Naive thymus-derived CD8-positive, alpha-beta T cell (primary cell): Measurements from ENCODE around the gene CCDC83. TPM values are rescaled to one million over a fixed set of nuclear protein-coding genes. Genes with fewer than 3 reads are reported as not detected.
"Not testable (repeated sequence)": the region's sequence is repeated elsewhere in the genome, so short reads cannot be mapped to it uniquely, and the experiment has no call there.

Experiments
- ATAC-seq, 2 donors: fragments of 150-1000 bp; cut with Tn5 transposase in 1 of 2; sonication (Bioruptor Pico), chemical (Tn5 transposase) in 1 of 2; 1 replicate in 1 of 2; 2 replicates in 1 of 2; pipeline ENCODE4 v1.10.0; 2021; ENCODE audit warnings: mild to moderate bottlenecking in 2 of 2, moderate library complexity in 2 of 2
- POLR2A ChIA-PET: fragments of 350-600 bp; sonication (Branson Sonifier 250); formaldehyde crosslinking; loops from one replicate; lab custom pipeline; 2021; ENCODE audit warnings: antibody characterized with exemption; lab: Charles Lee
- DNase-seq, 10 donors: peaks; one replicate each; pipeline versions ENCODE4 v3.0.0 to v3.0.0-alpha.2; 2020 to 2022
- H3K27ac Mint-ChIP-seq, 10 donors: one replicate each; pipeline ENCODE4 v1.8.0; 2020 to 2022; ENCODE audit warnings: mild to moderate bottlenecking in 10 of 10, mixed read lengths in 10 of 10, moderate library complexity in 4 of 10, inconsistent platforms in 1 of 10
- H3K27me3 Mint-ChIP-seq, 5 donors: one replicate each; pipeline ENCODE4 v1.8.0; 2021 to 2022; ENCODE audit warnings: mixed read lengths in 5 of 5
- H3K36me3 Mint-ChIP-seq, 3 donors: one replicate each; pipeline ENCODE4 v1.8.0; 2020 to 2022; ENCODE audit warnings: mixed read lengths in 3 of 3, mild to moderate bottlenecking in 2 of 3, inconsistent platforms in 1 of 3
- H3K4me1 Mint-ChIP-seq, 4 donors: one replicate each; pipeline ENCODE4 v1.8.0; 2021 to 2022; ENCODE audit warnings: mixed read lengths in 4 of 4
- H3K4me3 Mint-ChIP-seq, 10 donors: one replicate each; pipeline ENCODE4 v1.8.0; 2020 to 2022; ENCODE audit warnings: mild to moderate bottlenecking in 10 of 10, mixed read lengths in 10 of 10, moderate library complexity in 6 of 10, inconsistent platforms in 1 of 10
- H3K9me3 Mint-ChIP-seq, 9 donors: one replicate each; pipeline ENCODE4 v1.8.0; 2020 to 2022; ENCODE audit warnings: mixed read lengths in 9 of 9, mild to moderate bottlenecking in 3 of 9, inconsistent platforms in 1 of 9, moderate library complexity in 1 of 9
- polyA plus RNA-seq, 3 donors: library from polyadenylated mRNA; unstranded; fragments of 300-500 nt; fragmentation: Illumina TruSeq; gene quantifications; one replicate each; pipeline ENCODE4 v1.2.3, GENCODE V29; 2021
- total RNA-seq, 8 experiments: library from RNA in 2 of 8; stranded (reverse) in 2 of 8; gene quantifications; one replicate each; pipeline ENCODE4 v1.2.3 and lab custom pipeline; 2021 to 2026

CCDC83 gene
- total and polyA plus RNA-seq, 5 experiments from 2014 or later = not detected

- DNase-seq (no peak), ATAC-seq (no peak)
- Mint-ChIP-seq H3K9me3 (no peaks in the 10 kb centered on the region), H3K27me3 (no peaks in the 10 kb centered on the region), H3K4me1 (peaks cover 25 to 58% (median 51%) of the 10 kb centered on the region in 4 donors), H3K36me3 (no peaks in the 10 kb centered on the region), H3K27ac (peak overlapping the region in 6 of 10 donors; percentile 55 to 99 (median 76)), H3K4me3 (peak overlapping the region in 1 of 10 donors; percentile 33)
- POLR2A ChIA-PET = interaction anchor here (1.7 kb wide), 1 partner anchor 11 kb away, joined by 6 read pairs; the partner anchor contains the start of gene SYTL2
These were observed 33.5 kb upstream of the CCDC83 start for GRCh38 chr11:85821636-85822035.

DNA sequence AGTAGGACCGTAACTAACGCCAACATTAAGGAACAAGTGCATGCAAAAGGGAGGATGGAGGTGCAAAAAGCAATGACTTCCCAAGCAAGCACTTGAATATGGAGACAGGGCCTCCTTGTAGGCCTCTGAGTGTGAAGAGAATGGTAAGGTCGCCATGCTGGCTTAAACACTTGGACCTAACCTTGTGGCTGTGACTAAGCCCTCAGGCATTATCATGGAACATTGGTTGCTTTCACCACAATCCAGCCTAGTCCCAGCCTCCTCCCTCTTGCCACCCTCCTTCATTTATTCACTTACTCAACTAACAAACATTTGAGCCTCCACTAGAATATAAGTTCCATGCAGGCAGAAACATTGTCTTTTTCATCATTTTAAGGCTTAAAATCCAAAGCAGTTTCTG, 32.4 kb upstream of the CCDC83 start:
- Mint-ChIP-seq H3K4me3 (peak overlapping the region in 6 of 10 donors; percentile 20 to 65 (median 49)), H3K27me3 (no peaks in the 10 kb centered on the region), H3K9me3 (no peaks in the 10 kb centered on the region), H3K27ac (peak overlapping the region in 8 of 10 donors; percentile 11 to 99 (median 97)), H3K4me1 (peaks cover 30 to 70% (median 63%) of the 10 kb centered on the region in 4 donors), H3K36me3 (no peaks in the 10 kb centered on the region)
- no peak for DNase-seq
- POLR2A ChIA-PET = interaction anchor here (0.9 to 1.7 kb wide), 3 partner anchors 9 to 14 kb away, joined by 3 to 6 read pairs (median 3); partner anchors contain the start of gene SYTL2
- ATAC-seq = no peak

- Mint-ChIP-seq H3K4me1 (peaks cover 30 to 71% (median 67%) of the 10 kb centered on the region in 4 donors), H3K27ac (peak overlapping the region; percentile 69 to 99 (median 96)), H3K27me3 (no peaks in the 10 kb centered on the region), H3K36me3 (no peaks in the 10 kb centered on the region), H3K9me3 (no peaks in the 10 kb centered on the region), H3K4me3 (peak overlapping the region; percentile 19 to 85 (median 76))
- ATAC-seq = peak; percentile 84 to 87
- POLR2A ChIA-PET = interaction anchor here (0.6 to 3.3 kb wide), 11 partner anchors 13 to 421 kb away, joined by 3 to 13 read pairs (median 3); partner anchors contain the start of genes CCDC83, EED, PICALM and SYTL2
- DNase-seq = peak; percentile 22 to 96 (median 84)
These were observed 31.4 kb upstream of the CCDC83 start for GRCh38 chr11:85823816-85824215.

- no peaks in the 10 kb centered on the region for H3K9me3 Mint-ChIP-seq
- no peak overlapping the region for H3K4me3 Mint-ChIP-seq
- H3K4me1 Mint-ChIP-seq = peaks cover 30 to 71% (median 67%) of the 10 kb centered on the region in 4 donors
- H3K36me3 Mint-ChIP-seq = no peaks in the 10 kb centered on the region
- peak overlapping the region; percentile 29 to 95 (median 88) for H3K27ac Mint-ChIP-seq
- ATAC-seq = no peak
- POLR2A ChIA-PET = interaction anchor here (1.4 to 3.3 kb wide), 3 partner anchors 9 to 73 kb away, joined by 4 to 14 read pairs (median 13); partner anchors contain the start of gene SYTL2
- H3K27me3 Mint-ChIP-seq = no peaks in the 10 kb centered on the region
- no peak for DNase-seq
These were observed 29.6 kb upstream of the CCDC83 start for GRCh38 chr11:85825616-85826015.

- POLR2A ChIA-PET = interaction anchor here (0.9 to 3.3 kb wide), 4 partner anchors 8 to 162 kb away, joined by 4 to 14 read pairs (median 10); partner anchors contain the start of gene SYTL2
- no peaks in the 10 kb centered on the region for H3K9me3 Mint-ChIP-seq
- ATAC-seq (no peak), DNase-seq (peak in 3 of 10 donors; percentile 29 to 37 (median 30))
- no peaks in the 10 kb centered on the region for H3K36me3 Mint-ChIP-seq
- H3K27ac Mint-ChIP-seq = peak overlapping the region; percentile 29 to 95 (median 88)
- H3K4me1 Mint-ChIP-seq = peaks cover 28 to 69% (median 64%) of the 10 kb centered on the region in 4 donors
- H3K27me3 Mint-ChIP-seq = no peaks in the 10 kb centered on the region
- peak overlapping the region in 7 of 10 donors; percentile 2 to 58 (median 31) for H3K4me3 Mint-ChIP-seq
These were observed 28.9 kb upstream of the CCDC83 start for GRCh38 chr11:85826116-85826855.

- POLR2A ChIA-PET = interaction anchor here (0.6 to 0.7 kb wide), 2 partner anchors 128 to 165 kb away, joined by 3 to 6 read pairs; no protein-coding TSS in a partner anchor
- H3K4me3 Mint-ChIP-seq = peak overlapping the region in 4 of 10 donors; percentile 14 to 65 (median 32)
- H3K9me3 Mint-ChIP-seq = no peaks in the 10 kb centered on the region
- no peaks in the 10 kb centered on the region for H3K36me3 Mint-ChIP-seq
- ATAC-seq (peak; percentile 21 to 34), DNase-seq (peak in 6 of 10 donors; percentile 10 to 74 (median 54))
- H3K27ac Mint-ChIP-seq = peak overlapping the region; percentile 64 to 95 (median 92)
- H3K4me1 Mint-ChIP-seq = peaks cover 25 to 55% (median 47%) of the 10 kb centered on the region in 4 donors
- H3K27me3 Mint-ChIP-seq = no peaks in the 10 kb centered on the region
These were observed 27.2 kb upstream of the CCDC83 start for GRCh38 chr11:85827748-85828639.

DNA sequence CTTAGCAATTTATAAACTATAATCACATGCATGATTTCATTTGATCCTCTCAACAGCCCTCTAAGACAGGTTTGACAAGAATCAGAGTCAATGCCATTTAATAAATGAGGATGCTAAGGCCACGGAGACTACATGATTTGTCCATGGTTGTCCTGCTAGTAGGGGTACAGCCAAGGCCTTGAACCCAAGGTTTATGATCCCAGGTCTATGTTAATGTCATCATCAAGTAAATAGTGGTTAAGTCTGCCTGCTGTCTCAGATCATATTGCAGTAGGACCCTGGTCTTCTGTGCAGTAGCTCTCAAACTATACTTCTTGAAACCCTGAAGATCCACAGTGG, 26.6 kb upstream of the CCDC83 start:
- Mint-ChIP-seq H3K27ac (peak overlapping the region in 9 of 10 donors; percentile 15 to 82 (median 58)), H3K4me3 (peak overlapping the region in 1 of 10 donors; percentile 1), H3K36me3 (no peaks in the 10 kb centered on the region), H3K4me1 (peaks cover 25 to 49% (median 41%) of the 10 kb centered on the region in 4 donors), H3K9me3 (peaks cover 0 to under 1% (median 0%) of the 10 kb centered on the region in 9 donors), H3K27me3 (no peaks in the 10 kb centered on the region)
- DNase-seq = no peak
- POLR2A ChIA-PET = interaction anchor here (0.6 kb wide), 1 partner anchor 129 kb away, joined by 6 read pairs; no protein-coding TSS in a partner anchor
- ATAC-seq = no peak

DNA sequence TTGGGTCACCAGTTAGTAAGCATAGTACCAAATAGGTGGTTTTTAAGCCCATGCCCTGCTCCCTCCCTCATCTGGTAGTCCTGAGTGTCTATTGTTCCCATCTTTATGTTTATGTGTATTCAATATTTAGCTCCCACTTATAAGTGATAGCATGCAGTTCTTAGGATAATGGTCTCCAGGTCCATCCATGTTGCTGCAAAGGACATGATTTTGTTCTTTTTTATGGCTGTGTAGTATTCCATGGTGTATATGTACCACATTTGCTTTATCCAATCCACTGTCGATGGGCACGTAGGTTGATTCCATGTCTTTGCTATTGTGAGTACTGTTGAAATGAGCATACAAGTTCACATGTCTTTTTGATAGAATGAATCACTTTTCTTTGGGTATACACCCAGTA, 26.0 kb upstream of the CCDC83 start:
- POLR2A ChIA-PET = no interaction called here
- peak overlapping the region in 6 of 10 donors; percentile 29 to 79 (median 59) for H3K27ac Mint-ChIP-seq
- H3K9me3 Mint-ChIP-seq = peaks cover 0 to 3% (median 0%) of the 10 kb centered on the region in 9 donors
- ATAC-seq (no peak), DNase-seq (no peak)
- peaks cover 21 to 44% (median 36%) of the 10 kb centered on the region in 4 donors for H3K4me1 Mint-ChIP-seq
- no peaks in the 10 kb centered on the region for H3K27me3 Mint-ChIP-seq
- H3K36me3 Mint-ChIP-seq = no peaks in the 10 kb centered on the region
- H3K4me3 Mint-ChIP-seq = no peak overlapping the region

GRCh38 chr11:85831050-85831449, 24.1 kb upstream of the CCDC83 start:
- POLR2A ChIA-PET = no interaction called here
- Mint-ChIP-seq H3K27ac (peak overlapping the region in 1 of 10 donors; percentile 58), H3K4me1 (peaks cover 12 to 27% (median 18%) of the 10 kb centered on the region in 4 donors), H3K9me3 (peaks cover 0 to 9% (median 6%) of the 10 kb centered on the region in 9 donors), H3K4me3 (no peak overlapping the region), H3K36me3 (peaks cover 0 to 8% (median 2%) of the 10 kb centered on the region in 3 donors), H3K27me3 (no peaks in the 10 kb centered on the region)
- DNase-seq = no peak
- no peak for ATAC-seq

DNA sequence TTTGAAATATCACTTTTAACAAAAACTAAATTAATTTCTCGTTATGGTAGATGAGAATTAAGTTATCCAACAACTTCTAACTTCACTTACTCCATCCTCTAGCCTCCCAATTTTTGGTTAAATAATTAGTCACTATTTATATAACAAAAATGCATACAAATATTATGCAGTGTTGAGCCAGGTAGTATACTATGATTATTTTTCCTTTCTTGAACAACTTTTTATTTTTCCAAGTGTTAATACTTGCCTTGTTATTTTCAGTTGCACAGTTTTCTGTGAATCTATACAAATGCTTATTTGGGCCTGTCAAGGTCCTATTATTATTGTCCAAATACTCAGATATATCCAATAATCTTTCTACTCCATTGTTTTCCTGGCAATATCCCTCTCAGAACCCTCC, 19.9 kb upstream of the CCDC83 start:
- ATAC-seq = no peak
- no peak overlapping the region for H3K27ac Mint-ChIP-seq

DNA sequence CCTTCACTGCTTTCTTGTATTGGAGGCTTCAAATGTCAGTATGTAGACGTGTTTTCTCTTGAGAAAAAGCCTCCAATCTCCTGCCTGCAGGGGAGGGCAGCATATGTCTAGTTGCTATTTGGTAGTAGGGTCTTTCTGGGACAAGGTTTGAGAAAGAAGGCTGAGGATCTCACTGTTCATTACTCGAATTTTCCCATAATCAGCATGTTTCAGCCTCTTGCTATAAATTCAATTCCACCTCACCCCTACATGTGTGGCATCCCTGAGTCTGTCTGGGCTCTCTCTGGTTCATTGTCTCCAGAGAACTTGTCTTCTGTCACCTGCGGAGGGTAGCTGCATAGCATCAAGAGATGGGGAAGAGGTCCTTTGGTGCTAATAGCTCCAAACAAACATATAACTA, 19.5 kb upstream of the CCDC83 start:
- no peak overlapping the region for H3K27ac Mint-ChIP-seq
- peaks cover 0 to 4% (median 0%) of the 10 kb centered on the region in 4 donors for H3K4me1 Mint-ChIP-seq
- H3K4me3 Mint-ChIP-seq = no peak overlapping the region
- peaks cover 0 to 12% (median 9%) of the 10 kb centered on the region in 9 donors for H3K9me3 Mint-ChIP-seq
- POLR2A ChIA-PET = no interaction called here
- peaks cover 0 to 11% (median 4%) of the 10 kb centered on the region in 3 donors for H3K36me3 Mint-ChIP-seq
- DNase-seq (no peak), ATAC-seq (no peak)
- H3K27me3 Mint-ChIP-seq = no peaks in the 10 kb centered on the region

More for the DNA sequence above, 19.9 kb upstream of the CCDC83 start:
- POLR2A ChIA-PET = interaction anchor here (0.6 kb wide), 1 partner anchor 198 kb away, joined by 3 read pairs; no protein-coding TSS in a partner anchor
- H3K27me3 Mint-ChIP-seq = no peaks in the 10 kb centered on the region
- DNase-seq = no peak
- H3K4me1 Mint-ChIP-seq = peaks cover 0 to 3% (median 0%) of the 10 kb centered on the region in 4 donors
- peaks cover 0 to 11% (median 4%) of the 10 kb centered on the region in 3 donors for H3K36me3 Mint-ChIP-seq
- no peak overlapping the region for H3K4me3 Mint-ChIP-seq
- H3K9me3 Mint-ChIP-seq = peaks cover 0 to 12% (median 9%) of the 10 kb centered on the region in 9 donors

DNA sequence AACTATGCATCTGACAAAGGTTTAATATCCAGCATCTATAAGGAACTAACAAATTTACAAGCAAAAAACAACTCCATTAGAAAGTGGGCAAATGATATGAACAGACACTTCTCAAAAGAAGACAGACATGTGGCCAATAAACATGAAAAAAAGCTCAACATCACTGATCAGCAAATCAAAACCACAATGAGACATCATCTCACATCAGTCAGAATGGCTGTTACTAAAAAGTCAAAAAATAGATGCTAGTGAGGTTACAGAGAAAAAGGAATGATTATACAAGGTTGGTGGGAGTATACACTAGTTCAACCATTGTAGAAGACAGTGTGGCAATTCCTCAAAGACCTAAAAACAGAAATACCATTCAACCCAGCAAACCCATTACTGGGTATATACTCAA, 14.3 kb upstream of the CCDC83 start:
- H3K4me1 Mint-ChIP-seq, DNase-seq, H3K9me3 Mint-ChIP-seq, H3K4me3 Mint-ChIP-seq, ATAC-seq, H3K36me3 Mint-ChIP-seq, POLR2A ChIA-PET, H3K27me3 Mint-ChIP-seq, H3K27ac Mint-ChIP-seq: not testable (repeated sequence)
